Measurements from ENCODE around the gene MDGA2. TPM values are rescaled to one million over a fixed set of nuclear protein-coding genes. Genes with fewer than 3 reads are reported as not detected.

MDGA2 gene
- total RNA-seq, 2 experiments from 2014 or later = not detected

GRCh38 chr14:47427629-47428028, 247.8 kb downstream of the MDGA2 start:
- POLR2A ChIA-PET = no interaction called here

GRCh38 chr14:47425302-47425701, 250.1 kb downstream of the MDGA2 start:
- H3K27me3 ChIP-seq (ENCODE audit: control insufficient read depth in 1 of 2, insufficient read depth in 2 of 2, low read length in 2 of 2) = no peaks in the 10 kb centered on the region
- no peak overlapping the region for H3K27ac ChIP-seq (ENCODE audit: low read depth in 1 of 2, low read length in 2 of 2)
- ChIA-PET CTCF (no interaction called here), POLR2A (no interaction called here)
- Mint-ChIP-seq H3K27me3 (no peaks in the 10 kb centered on the region), H3K4me1 (ENCODE audit: low read depth) (no peaks in the 10 kb centered on the region), H3K27ac (no peak overlapping the region), H3K36me3 (ENCODE audit: low read depth) (no peaks in the 10 kb centered on the region), H3K4me3 (no peak overlapping the region), H3K9me3 (peaks cover 3% of the 10 kb centered on the region)
- H3K4me3 ChIP-seq (ENCODE audit: low read length) = no peak overlapping the region
- H3K36me3 ChIP-seq (ENCODE audit: insufficient read depth, low read length) = no peaks in the 10 kb centered on the region
- no peak for TF ChIP-seq CTCF (IDR thresholded peaks at IDR 0.05)
- no peak for DNase-seq
- no peaks in the 10 kb centered on the region for H3K4me1 ChIP-seq (ENCODE audit: insufficient read depth, low read length)
- ATAC-seq (ENCODE audit: poor library complexity) = no peak
- intact Hi-C loops (cut with DNase I, micrococcal nuclease) = no loop called here
- H3K9me3 ChIP-seq (ENCODE audit: control insufficient read depth in 1 of 2, insufficient read depth in 1 of 2, low read length in 2 of 2) = no peaks in the 10 kb centered on the region

More at GRCh38 chr14:47427629-47428028, 247.8 kb downstream of the MDGA2 start:
- DNase-seq (no peak), ATAC-seq (ENCODE audit: poor library complexity) (no peak)
- Histone ChIP-seq H3K4me1 (ENCODE audit: insufficient read depth, low read length) (no peaks in the 10 kb centered on the region), H3K9me3 (ENCODE audit: control insufficient read depth in 1 of 2, insufficient read depth in 1 of 2, low read length in 2 of 2) (no peaks in the 10 kb centered on the region), H3K36me3 (ENCODE audit: insufficient read depth, low read length) (no peaks in the 10 kb centered on the region), H3K27me3 (ENCODE audit: control insufficient read depth in 1 of 2, insufficient read depth in 2 of 2, low read length in 2 of 2) (no peaks in the 10 kb centered on the region), H3K27ac (ENCODE audit: low read depth in 1 of 2, low read length in 2 of 2) (no peak overlapping the region), H3K4me3 (ENCODE audit: low read length) (no peak overlapping the region)
- Mint-ChIP-seq H3K27ac (no peak overlapping the region), H3K4me3 (no peak overlapping the region), H3K9me3 (peaks cover 3% of the 10 kb centered on the region), H3K27me3 (no peaks in the 10 kb centered on the region), H3K36me3 (ENCODE audit: low read depth) (no peaks in the 10 kb centered on the region), H3K4me1 (ENCODE audit: low read depth) (no peaks in the 10 kb centered on the region)
- no peak for TF ChIP-seq CTCF (IDR thresholded peaks at IDR 0.05)
- CTCF ChIA-PET = no interaction called here
- intact Hi-C loops (cut with DNase I, micrococcal nuclease) = no loop called here

- Mint-ChIP-seq H3K4me3 (no peak overlapping the region), H3K36me3 (ENCODE audit: low read depth) (no peaks in the 10 kb centered on the region), H3K9me3 (peaks cover 2% of the 10 kb centered on the region), H3K27ac (no peak overlapping the region), H3K27me3 (no peaks in the 10 kb centered on the region), H3K4me1 (ENCODE audit: low read depth) (no peaks in the 10 kb centered on the region)
- Histone ChIP-seq H3K4me1 (ENCODE audit: insufficient read depth, low read length) (no peaks in the 10 kb centered on the region), H3K9me3 (ENCODE audit: control insufficient read depth in 1 of 2, insufficient read depth in 1 of 2, low read length in 2 of 2) (peaks cover 0 to 3% of the 10 kb centered on the region in 2 experiments), H3K27ac (ENCODE audit: low read depth in 1 of 2, low read length in 2 of 2) (no peak overlapping the region), H3K27me3 (ENCODE audit: control insufficient read depth in 1 of 2, insufficient read depth in 2 of 2, low read length in 2 of 2) (no peaks in the 10 kb centered on the region), H3K36me3 (ENCODE audit: insufficient read depth, low read length) (no peaks in the 10 kb centered on the region), H3K4me3 (ENCODE audit: low read length) (no peak overlapping the region)
- intact Hi-C loops (cut with DNase I, micrococcal nuclease) = no loop called here
- no peak for TF ChIP-seq CTCF (IDR thresholded peaks at IDR 0.05)
- POLR2A ChIA-PET = no interaction called here
- DNase-seq = no peak
- no peak for ATAC-seq (ENCODE audit: poor library complexity)
- CTCF ChIA-PET = no interaction called here
Measured at GRCh38 chr14:47422191-47422590, 253.2 kb downstream of the MDGA2 start.

All from CD4-positive, alpha-beta T cell (primary cell).